Muscle of leg (tissue), 11 donors: ENCODE measurements around the gene MBOAT2. TPM values are rescaled to one million over a fixed set of nuclear protein-coding genes. Genes with fewer than 3 reads are reported as not detected.
"Not testable (repeated sequence)": the region's sequence is repeated elsewhere in the genome, so short reads cannot be mapped to it uniquely, and the experiment has no call there.

ENCODE experiments used
- DNase-seq: peaks from one replicate; pipeline ENCODE4 v3.0.0; 2013
- H3K27ac ChIP-seq: one replicate; pipeline ENCODE4 v1.5.1; 2013; ENCODE audit warnings: mild to moderate bottlenecking, low read length, control low read depth
- H3K27me3 ChIP-seq: one replicate; pipeline ENCODE4 v1.6.1; 2013; ENCODE audit warnings: low read length; ENCODE audit not compliant: control insufficient read depth, insufficient read depth
- H3K36me3 ChIP-seq: one replicate; pipeline ENCODE4 v1.6.1; 2013; ENCODE audit warnings: low read length; ENCODE audit not compliant: control insufficient read depth, insufficient read depth
- H3K4me1 ChIP-seq: one replicate; pipeline ENCODE4 v1.6.1; 2013; ENCODE audit warnings: low read length; ENCODE audit not compliant: control insufficient read depth, insufficient read depth
- H3K4me3 ChIP-seq: one replicate; pipeline ENCODE4 v1.5.1; 2013; ENCODE audit warnings: low read length, control low read depth
- H3K9me3 ChIP-seq: replicated peaks from 2 replicates; pipeline ENCODE4 v1.6.1; 2013; ENCODE audit warnings: low read depth, low read length; ENCODE audit not compliant: control insufficient read depth
- WGBS: methylation state at CpG from one replicate; pipeline ENCODE4 v1.1.5; 2013; ENCODE audit warnings: missing lambda C conversion rate; ENCODE audit not compliant: insufficient coverage; 5-methylcytosine and 5-hydroxymethylcytosine counted together
- polyA plus RNA-seq, 8 donors: library from polyadenylated mRNA; unstranded; fragments of 120-200 nt; gene quantifications; one replicate each; pipeline versions ENCODE4 v1.2.1 to v1.2.3, GENCODE V29; 2013; ENCODE audit warnings: inconsistent platforms in 1 of 8, low replicate concordance in 1 of 8; ENCODE audit not compliant: insufficient read length in 8 of 8, insufficient read depth in 1 of 8
- total RNA-seq: library from RNA; stranded (reverse); fragments of 120-200 nt; gene quantifications from one replicate; pipeline ENCODE4 v1.2.4, GENCODE V29; 2013

MBOAT2 gene
- total and polyA plus RNA-seq, 9 donors = 44.1 to 85.5 (median 59.5) TPM

DNA sequence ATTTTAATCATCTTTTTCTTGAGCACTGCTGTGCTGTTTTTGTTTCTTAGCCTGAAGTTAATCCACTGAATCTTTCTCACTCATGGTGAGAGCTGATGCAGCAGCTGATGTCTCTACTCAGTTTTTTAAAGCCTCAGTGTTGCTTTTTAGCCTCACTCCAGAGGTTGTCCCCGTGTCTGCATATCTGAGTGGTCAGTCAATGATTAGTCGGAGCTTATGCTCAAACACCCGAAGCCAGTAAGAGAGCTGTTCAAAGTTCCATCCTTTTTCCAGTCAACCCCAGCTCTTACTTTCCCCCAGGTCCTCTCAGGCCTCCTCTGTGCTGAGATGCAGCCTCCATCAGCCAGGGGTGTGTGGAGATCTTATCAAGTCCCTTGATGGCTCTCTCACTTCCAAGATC lies 81.1 kb downstream of the MBOAT2 start:
- DNase-seq = no peak
- Histone ChIP-seq H3K27ac (no peak overlapping the region), H3K4me1 (no peaks in the 10 kb centered on the region), H3K36me3 (no peaks in the 10 kb centered on the region), H3K27me3 (no peaks in the 10 kb centered on the region), H3K4me3 (no peak overlapping the region), H3K9me3 (no peaks in the 10 kb centered on the region)
- WGBS = 90% methylated on average over 3 of the region's 3 CpGs

DNA sequence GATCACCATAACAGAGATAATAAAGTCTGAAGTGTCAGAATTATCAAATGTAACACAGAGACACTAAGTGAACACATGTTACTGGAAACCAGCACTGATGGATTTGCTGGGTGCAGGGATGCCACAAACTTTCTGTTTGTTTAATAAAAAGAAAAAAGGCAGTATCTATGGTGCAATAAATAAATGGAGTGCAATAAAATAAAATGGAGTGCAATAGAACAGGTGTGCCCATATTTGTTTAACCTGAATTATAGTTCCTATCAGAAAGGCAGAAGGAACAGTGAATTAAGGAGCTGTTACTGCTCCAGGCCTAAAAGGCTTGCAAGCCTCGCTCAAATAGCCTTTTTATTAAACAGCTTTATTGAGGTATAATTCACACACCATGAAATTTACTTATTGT lies 85.1 kb downstream of the MBOAT2 start:
- Histone ChIP-seq H3K27ac (no peak overlapping the region), H3K9me3 (no peaks in the 10 kb centered on the region), H3K4me3 (no peak overlapping the region), H3K27me3 (no peaks in the 10 kb centered on the region), H3K4me1 (no peaks in the 10 kb centered on the region), H3K36me3 (no peaks in the 10 kb centered on the region)
- DNase-seq = no peak
- WGBS = no CpG with 5 or more reads among the region's 1 CpG

DNA sequence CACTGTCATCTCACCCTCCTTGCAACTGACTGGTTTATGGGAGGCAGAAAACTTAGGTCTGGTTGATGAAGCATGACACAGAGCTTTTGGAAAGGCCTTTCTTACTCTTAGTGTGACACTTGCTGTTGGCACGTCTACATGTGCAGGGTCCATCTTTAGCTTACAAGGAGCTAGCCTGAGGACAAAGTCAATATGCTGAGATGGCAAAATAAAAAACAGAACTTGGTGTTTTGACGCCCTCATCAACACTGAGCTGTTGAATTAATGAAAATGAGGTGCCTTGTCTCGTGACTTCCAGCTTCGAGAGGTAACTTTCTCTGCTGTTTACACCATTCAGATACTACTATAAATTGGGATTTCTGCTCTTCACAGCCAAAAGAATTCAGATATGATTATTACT lies 87.5 kb downstream of the MBOAT2 start:
- 86% methylated on average over 1 of the region's 4 CpGs for WGBS
- Histone ChIP-seq H3K27ac (no peak overlapping the region), H3K4me1 (no peaks in the 10 kb centered on the region), H3K27me3 (no peaks in the 10 kb centered on the region), H3K4me3 (no peak overlapping the region), H3K36me3 (no peaks in the 10 kb centered on the region), H3K9me3 (peaks cover 6% of the 10 kb centered on the region)
- DNase-seq = no peak

DNA sequence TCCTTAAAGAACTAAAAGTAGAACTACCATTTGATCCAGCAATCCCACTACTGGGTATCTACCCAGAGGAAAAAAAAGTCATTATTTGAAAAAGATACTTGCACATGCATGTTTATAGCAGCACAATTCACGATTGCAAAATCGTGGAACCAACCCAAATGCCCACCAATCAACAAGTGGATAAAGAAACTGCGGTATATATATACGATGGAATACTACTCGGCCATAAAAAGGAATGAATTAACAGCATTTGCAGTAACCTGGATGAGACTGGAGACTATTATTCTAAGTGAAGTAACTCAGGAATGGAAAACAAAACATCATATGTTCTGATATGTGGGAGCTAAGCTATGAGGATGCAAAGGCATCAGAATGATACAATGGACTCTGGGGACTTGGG lies 89.7 kb downstream of the MBOAT2 start:
- not testable (repeated sequence) for H3K27me3 ChIP-seq, H3K27ac ChIP-seq, H3K4me1 ChIP-seq, DNase-seq, H3K4me3 ChIP-seq, H3K36me3 ChIP-seq
- 100% methylated on average over 1 of the region's 5 CpGs for WGBS
- peaks cover 12% of the 10 kb centered on the region for H3K9me3 ChIP-seq

DNA sequence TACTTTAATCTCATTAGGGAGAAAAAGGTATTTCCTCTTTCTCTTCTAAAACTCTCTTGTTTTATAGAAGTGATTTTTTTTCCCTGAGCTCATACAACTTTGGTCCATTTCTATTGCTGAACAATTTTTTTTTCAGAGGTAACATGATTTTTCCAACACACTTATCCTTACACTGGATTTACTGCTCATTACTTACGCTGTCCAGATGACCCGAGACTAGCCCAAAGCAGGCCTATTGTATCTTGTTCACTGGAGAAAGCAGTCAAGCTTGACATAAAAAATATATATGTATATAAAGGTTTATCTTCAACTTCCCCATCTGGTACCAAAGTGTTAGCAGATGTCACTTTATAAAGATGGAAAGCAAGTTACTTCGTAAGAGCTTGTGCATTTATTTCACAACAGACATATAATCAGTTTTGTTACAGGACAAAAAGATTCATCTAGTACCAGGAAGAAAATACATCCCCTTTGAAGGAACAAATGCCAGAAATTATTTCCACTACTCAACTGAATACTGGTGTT lies 95.7 kb downstream of the MBOAT2 start:
- Histone ChIP-seq H3K9me3 (peaks cover 17% of the 10 kb centered on the region), H3K4me3 (no peak overlapping the region), H3K4me1 (no peaks in the 10 kb centered on the region), H3K27ac (no peak overlapping the region), H3K27me3 (no peaks in the 10 kb centered on the region), H3K36me3 (peaks cover 9% of the 10 kb centered on the region)
- no peak for DNase-seq
- no CpG with 5 or more reads among the region's 3 CpGs for WGBS

DNA sequence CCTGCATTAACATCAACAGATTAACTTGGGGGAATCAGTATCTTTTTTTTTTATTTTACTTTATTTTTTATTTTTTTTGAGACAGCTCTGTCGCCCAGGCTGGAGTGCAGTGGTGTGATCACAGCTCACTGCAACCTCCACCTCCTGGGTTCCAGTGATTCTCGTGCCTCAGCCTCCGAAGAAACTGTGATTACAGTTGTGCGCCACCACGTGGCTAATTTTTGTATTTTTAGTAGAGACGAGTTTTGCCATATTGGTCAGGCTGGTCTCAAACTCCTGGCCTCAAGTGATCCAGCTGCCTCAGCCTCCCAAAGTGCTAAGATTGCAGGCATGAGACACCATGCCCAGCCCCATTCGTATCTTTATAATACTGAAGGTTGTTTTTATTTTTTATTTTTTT lies 99.6 kb downstream of the MBOAT2 start:
- WGBS = 97% methylated on average over 5 of the region's 7 CpGs
- DNase-seq, H3K27me3 ChIP-seq, H3K4me3 ChIP-seq, H3K4me1 ChIP-seq, H3K27ac ChIP-seq, H3K9me3 ChIP-seq: not testable (repeated sequence)
- peaks cover 17% of the 10 kb centered on the region for H3K36me3 ChIP-seq

DNA sequence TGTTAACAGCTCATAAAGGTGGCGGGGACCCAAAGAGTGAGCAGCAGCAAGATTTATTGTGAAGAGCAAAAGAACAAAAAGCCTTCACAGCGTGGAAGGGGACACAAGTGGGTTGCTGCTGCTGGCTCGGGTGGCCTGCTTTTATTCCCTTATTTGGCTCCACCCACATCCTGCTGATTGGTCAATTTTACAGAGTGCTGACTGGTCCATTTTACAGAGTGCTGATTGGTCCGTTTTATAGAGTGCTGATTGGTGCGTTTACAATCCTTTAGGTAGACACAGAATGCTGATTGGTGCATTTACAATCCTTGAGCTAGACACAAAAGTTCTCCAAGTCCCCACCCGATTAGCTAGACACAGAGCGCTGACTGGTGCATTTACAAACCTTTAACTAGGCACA lies 100.7 kb downstream of the MBOAT2 start:
- H3K27me3 ChIP-seq, H3K4me3 ChIP-seq, H3K9me3 ChIP-seq, H3K4me1 ChIP-seq, DNase-seq, H3K27ac ChIP-seq: not testable (repeated sequence)
- 93% methylated on average over 6 of the region's 7 CpGs for WGBS
- peaks cover 17% of the 10 kb centered on the region for H3K36me3 ChIP-seq

DNA sequence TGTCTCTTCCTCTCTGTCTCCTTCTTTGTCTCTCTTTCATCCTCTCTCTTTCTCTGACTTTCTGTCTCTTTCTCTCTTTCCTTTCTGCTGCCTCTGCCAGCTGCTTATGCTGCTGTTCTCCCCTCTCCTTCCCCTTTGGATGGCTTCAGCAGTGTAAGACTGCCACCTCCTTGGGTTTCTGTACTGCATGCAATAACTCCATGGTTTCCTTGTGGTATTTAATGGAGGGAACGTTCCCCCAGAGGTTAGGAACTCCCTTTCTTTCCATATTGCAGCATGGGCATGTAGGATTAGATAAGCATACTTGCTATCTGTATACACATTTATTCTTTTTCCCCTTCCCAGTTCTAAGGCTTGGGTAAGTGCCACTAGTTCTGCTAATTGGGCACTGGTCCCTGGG lies 106.3 kb downstream of the MBOAT2 start:
- not testable (repeated sequence) for H3K4me3 ChIP-seq, DNase-seq, H3K9me3 ChIP-seq, H3K27ac ChIP-seq, H3K27me3 ChIP-seq, H3K4me1 ChIP-seq
- no CpG with 5 or more reads among the region's 1 CpG for WGBS
- peaks cover 15% of the 10 kb centered on the region for H3K36me3 ChIP-seq

DNA sequence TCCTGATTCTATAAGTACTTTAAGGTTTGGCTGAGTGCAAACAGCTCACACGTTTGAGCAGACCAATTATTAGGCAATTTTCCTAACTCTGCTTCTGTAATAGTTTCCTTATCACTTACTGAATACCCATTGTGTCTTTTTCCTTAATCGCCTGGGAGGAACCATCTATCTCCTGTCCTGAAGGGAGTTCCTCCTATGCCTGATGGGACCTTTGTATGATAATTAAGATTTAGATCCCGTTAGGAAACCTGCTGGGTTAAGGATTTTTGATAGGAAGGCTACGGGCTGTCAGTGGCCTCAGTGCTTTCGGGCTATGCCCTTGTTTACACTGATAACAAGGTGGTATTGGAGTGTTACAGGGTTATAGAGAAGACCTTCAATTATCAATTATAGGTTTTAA lies 106.8 kb downstream of the MBOAT2 start:
- H3K27ac ChIP-seq, H3K4me3 ChIP-seq, H3K9me3 ChIP-seq, H3K4me1 ChIP-seq, DNase-seq, H3K27me3 ChIP-seq: not testable (repeated sequence)
- H3K36me3 ChIP-seq = peaks cover 11% of the 10 kb centered on the region
- WGBS = no CpG with 5 or more reads among the region's 5 CpGs

DNA sequence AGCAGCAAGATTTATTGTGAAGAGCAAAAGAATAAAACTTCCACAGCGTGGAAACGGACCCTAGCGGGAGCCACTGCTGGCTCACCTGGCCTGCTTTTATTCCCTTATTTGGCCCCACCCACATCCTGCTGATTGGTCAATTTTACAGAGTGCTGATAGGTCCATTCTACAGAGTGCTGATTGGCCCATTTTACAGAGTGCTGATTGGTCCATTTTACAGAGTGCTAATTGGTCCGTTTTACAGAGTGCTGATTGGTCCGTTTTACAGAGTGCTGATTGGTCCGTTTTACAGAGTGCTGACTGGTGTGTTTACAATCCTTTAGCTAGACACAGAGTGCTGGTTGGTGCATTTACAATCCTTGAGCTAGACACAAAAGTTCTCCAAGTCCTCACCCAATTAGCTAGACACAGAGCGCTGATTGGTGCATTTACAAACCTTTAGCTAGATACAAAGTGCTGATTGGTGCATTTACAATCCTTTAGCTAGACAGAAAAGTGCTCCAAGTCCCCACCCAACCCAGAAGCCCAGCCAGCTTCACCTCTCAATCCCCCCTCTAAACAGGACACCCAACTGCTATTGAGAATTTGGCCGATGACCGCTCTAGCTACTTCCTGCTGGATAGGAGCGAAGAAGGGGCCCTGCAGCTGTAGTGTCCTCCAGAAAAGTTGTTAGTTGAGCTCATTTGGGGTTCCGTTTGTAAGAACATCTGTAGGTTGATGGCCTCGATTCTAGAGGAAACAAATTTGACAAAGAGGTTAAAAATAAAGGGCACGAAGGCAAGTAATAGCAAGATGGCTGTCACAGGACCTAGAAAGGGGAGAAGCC lies 108.2 kb downstream of the MBOAT2 start:
- not testable (repeated sequence) for H3K27ac ChIP-seq, H3K9me3 ChIP-seq, DNase-seq, H3K4me3 ChIP-seq, H3K4me1 ChIP-seq, H3K27me3 ChIP-seq
- 95% methylated on average over 7 of the region's 13 CpGs for WGBS
- peaks cover 11% of the 10 kb centered on the region for H3K36me3 ChIP-seq
